ENCODE measurements around the gene LINGO3. TPM values are rescaled to one million over a fixed set of nuclear protein-coding genes. Genes with fewer than 3 reads are reported as not detected.

Gene LINGO3
- total and polyA plus RNA-seq, 2 of the 8 experiments (the other 6 are each of a cell fraction or from before 2014, with no cell fraction given) = 0.59 TPM; not detected in 1

- TF ChIP-seq SUZ12 (IDR thresholded peaks at IDR 0.05; ENCODE audit: low read length) (peak; percentile 98), MAX (IDR thresholded peaks at IDR 0.05) (0 out of 2 replicates have a peak, but pooled peaks have one; percentile 42), TBP (IDR thresholded peaks at IDR 0.05; ENCODE audit: low read depth, low read length) (no peak), SIN3A (conservative IDR thresholded peaks at IDR 0.05 in 1 of 2, IDR thresholded peaks at IDR 0.05 in 1 of 2; ENCODE audit: low read depth in 1 of 2, low read length in 2 of 2) (no peak), SIX5 (IDR thresholded peaks at IDR 0.05; ENCODE audit: low read depth, low read length) (no peak)
Measured at GRCh38 chr19:2290441-2291184, 17.3 kb downstream of the LINGO3 start (continued).
